HG03064 (cell line): ENCODE results near the gene HSD17B14.
"Not testable (repeated sequence)": the region's sequence is repeated elsewhere in the genome, so short reads cannot be mapped to it uniquely, and the experiment has no call there.

ENCODE experiments used
- ATAC-seq: cut with Tn5 transposase; IDR thresholded peaks from one replicate; pipeline ENCODE4 v1.9.1; 2021; ENCODE audit warnings: low read depth; ENCODE audit not compliant: unreplicated experiment

The HSD17B14 gene

GRCh38 chr19:48768171-48768753, 68.0 kb downstream of the HSD17B14 start:
- not testable (repeated sequence) for ATAC-seq

GRCh38 chr19:48765816-48766215, 70.5 kb downstream of the HSD17B14 start:
- ATAC-seq, result not testable (repeated sequence)
